Measurements from ENCODE around the gene GTF3C6.

DNA sequence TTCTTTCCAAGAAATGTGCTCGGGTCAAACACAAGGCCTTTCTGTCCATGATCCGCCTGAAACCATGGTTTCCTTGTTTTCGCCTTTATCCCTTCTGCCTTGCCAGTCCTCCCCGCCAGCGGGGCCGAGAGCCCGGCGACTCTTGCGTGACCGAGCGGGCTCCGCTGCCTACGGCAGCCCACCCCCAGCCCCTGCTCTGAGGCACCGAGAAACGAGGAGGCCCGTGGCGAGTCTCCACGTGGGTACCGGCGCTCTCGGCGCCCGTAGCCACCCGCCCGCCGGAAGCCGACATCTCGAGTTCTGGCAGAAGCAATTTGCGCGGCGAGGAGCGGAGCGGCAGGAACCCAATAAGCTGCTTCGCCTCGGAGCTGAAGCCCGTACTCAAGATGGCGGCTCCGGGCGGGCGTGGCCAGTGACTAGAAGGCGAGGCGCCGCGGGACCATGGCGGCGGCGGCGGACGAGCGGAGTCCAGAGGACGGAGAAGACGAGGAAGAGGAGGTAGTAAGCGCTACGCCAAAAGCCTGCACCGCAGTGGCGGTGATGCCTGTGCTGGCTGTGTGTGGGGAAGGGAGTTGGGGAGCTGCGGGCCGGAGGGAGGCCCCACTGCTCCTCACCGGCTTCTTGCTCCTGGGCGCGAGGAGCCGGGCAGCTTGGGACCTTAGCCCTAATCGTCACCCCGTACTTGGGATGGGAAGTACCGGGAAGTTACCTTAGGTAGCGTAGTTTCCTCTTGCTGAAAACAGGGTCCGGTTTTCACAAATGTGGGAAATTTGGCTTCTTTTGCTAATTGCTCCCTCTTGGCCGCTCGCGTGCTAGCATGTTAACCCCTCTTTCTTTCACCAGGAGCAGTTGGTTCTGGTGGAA, at the start of gene GTF3C6:
- TF ChIP-seq, protein P1, sequence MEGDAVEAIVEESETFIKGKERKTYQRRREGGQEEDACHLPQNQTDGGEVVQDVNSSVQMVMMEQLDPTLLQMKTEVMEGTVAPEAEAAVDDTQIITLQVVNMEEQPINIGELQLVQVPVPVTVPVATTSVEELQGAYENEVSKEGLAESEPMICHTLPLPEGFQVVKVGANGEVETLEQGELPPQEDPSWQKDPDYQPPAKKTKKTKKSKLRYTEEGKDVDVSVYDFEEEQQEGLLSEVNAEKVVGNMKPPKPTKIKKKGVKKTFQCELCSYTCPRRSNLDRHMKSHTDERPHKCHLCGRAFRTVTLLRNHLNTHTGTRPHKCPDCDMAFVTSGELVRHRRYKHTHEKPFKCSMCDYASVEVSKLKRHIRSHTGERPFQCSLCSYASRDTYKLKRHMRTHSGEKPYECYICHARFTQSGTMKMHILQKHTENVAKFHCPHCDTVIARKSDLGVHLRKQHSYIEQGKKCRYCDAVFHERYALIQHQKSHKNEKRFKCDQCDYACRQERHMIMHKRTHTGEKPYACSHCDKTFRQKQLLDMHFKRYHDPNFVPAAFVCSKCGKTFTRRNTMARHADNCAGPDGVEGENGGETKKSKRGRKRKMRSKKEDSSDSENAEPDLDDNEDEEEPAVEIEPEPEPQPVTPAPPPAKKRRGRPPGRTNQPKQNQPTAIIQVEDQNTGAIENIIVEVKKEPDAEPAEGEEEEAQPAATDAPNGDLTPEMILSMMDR (conservative IDR thresholded peaks at IDR 0.05; ENCODE audit: low read depth, low read length) = no peak
- TF ChIP-seq EZH2 (IDR thresholded peaks at IDR 0.05; ENCODE audit: borderline replicate concordance, low read depth, low read length, poor library complexity, severe bottlenecking) = no peak
